ENCODE results near the gene PWP2.
"Not testable (repeated sequence)": the region's sequence is repeated elsewhere in the genome, so short reads cannot be mapped to it uniquely, and the experiment has no call there.

DNA sequence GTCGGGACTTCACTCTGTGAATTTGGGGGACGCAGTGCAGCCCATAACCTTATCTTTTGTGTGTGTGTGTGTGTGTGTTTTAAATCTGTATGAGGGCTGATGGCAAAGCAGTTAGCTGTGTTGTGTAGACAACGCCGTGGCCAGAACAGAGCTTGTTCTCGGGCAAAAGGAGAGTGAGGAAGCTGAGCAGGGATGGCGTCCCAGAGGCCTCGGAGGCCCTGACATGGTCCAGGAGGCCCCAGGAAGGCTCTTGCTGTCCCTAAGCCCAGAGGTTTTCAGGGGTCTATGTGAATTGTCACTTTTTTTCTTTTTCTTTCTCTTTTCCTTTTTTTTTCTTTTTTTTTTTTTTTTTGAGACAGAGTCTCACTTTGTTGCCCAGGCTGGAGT lies 50.9 kb downstream of the PWP2 start:
- TF ChIP-seq, protein P1, sequence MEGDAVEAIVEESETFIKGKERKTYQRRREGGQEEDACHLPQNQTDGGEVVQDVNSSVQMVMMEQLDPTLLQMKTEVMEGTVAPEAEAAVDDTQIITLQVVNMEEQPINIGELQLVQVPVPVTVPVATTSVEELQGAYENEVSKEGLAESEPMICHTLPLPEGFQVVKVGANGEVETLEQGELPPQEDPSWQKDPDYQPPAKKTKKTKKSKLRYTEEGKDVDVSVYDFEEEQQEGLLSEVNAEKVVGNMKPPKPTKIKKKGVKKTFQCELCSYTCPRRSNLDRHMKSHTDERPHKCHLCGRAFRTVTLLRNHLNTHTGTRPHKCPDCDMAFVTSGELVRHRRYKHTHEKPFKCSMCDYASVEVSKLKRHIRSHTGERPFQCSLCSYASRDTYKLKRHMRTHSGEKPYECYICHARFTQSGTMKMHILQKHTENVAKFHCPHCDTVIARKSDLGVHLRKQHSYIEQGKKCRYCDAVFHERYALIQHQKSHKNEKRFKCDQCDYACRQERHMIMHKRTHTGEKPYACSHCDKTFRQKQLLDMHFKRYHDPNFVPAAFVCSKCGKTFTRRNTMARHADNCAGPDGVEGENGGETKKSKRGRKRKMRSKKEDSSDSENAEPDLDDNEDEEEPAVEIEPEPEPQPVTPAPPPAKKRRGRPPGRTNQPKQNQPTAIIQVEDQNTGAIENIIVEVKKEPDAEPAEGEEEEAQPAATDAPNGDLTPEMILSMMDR (IDR thresholded peaks at IDR 0.05) = not testable (repeated sequence)
- TF ChIP-seq POLR2AphosphoS5 (IDR thresholded peaks at IDR 0.05); EP300 (IDR thresholded peaks at IDR 0.05; ENCODE audit: low read depth): not testable (repeated sequence)
